Pancreas (tissue), 10 donors: ENCODE results near the gene GRPEL2. TPM values are rescaled to one million over a fixed set of nuclear protein-coding genes. Genes with fewer than 3 reads are reported as not detected.
"Not testable (repeated sequence)": the region's sequence is repeated elsewhere in the genome, so short reads cannot be mapped to it uniquely, and the experiment has no call there.

ENCODE experiments used
- ATAC-seq, 4 donors: fragments of 200-7000 bp; cut with Tn5 transposase; one replicate each; pipeline versions ENCODE4 v1.8.0 to v1.9.1; 2020; ENCODE audit warnings: mild to moderate bottlenecking in 4 of 4, moderate library complexity in 4 of 4
- DNase-seq, 6 donors: peaks; one replicate each; pipeline ENCODE4 v3.0.0-alpha.2; 2020
- FAIRE-seq: peaks from 2 replicates; lab custom pipeline; 2012; peaks lifted over from hg19 to GRCh38; lab: Jason Lieb, UNC
- H3K27ac ChIP-seq, 4 donors: fragments of 200-600 bp; sonication (generic); 1 replicate in 3 of 4; 2 replicates in 1 of 4; pipeline versions ENCODE4 v1.5.0 to v1.8.0; 2020
- H3K27me3 ChIP-seq, 4 donors: fragments of 200-600 bp; one replicate each; pipeline ENCODE4 v1.8.0; 2021
- H3K36me3 ChIP-seq, 3 donors: fragments of 200-600 bp; sonication (generic) in 1 of 3; one replicate each; pipeline versions ENCODE4 v1.5.0 to v1.8.0; 2020 to 2021
- H3K4me1 ChIP-seq, 3 donors: fragments of 200-600 bp; one replicate each; pipeline ENCODE4 v1.8.0; 2021
- H3K4me3 ChIP-seq, 4 donors: fragments of 200-600 bp; sonication (generic) in 2 of 4; one replicate each; pipeline versions ENCODE4 v1.5.0 to v1.8.0; 2020 to 2021
- H3K9me3 ChIP-seq, 4 donors: fragments of 200-600 bp; one replicate each; pipeline ENCODE4 v1.8.0; 2021
- WGBS, 2 donors: extraction: QIAGEN DNeasy Blood & Tissue Kit; methylation state at CpG; one replicate each; pipeline ENCODE4 v1.1.7; 2013; 5-methylcytosine and 5-hydroxymethylcytosine counted together
- intact Hi-C, 3 donors: fragments of 100-400 bp; cut with DNase I; formaldehyde crosslinking; loops; one replicate each; pipeline versions ENCODE4 v1.11.1 to v1.14.2; 2022
- polyA plus RNA-seq, 2 donors: library from polyadenylated mRNA; stranded (reverse); fragments of 200-250 nt; gene quantifications; one replicate each; pipeline ENCODE4 v1.2.3, GENCODE V29; 2013
- total RNA-seq, 6 donors: library from RNA; stranded (reverse); fragmentation: NEBNext Ultra II Directional in 4 of 6; extraction: Animal tissue kit (Norgen Biotek cat#: 25700) in 4 of 6; gene quantifications; one replicate each; pipeline versions ENCODE4 v1.2.1 to v1.2.4, GENCODE V29; 2021 to 2023
- TF ChIP-seq, protein P1 (sequence below), 4 donors: fragments of 200-600 bp; sonication (generic) in 3 of 4; IDR thresholded peaks; one replicate each; pipeline versions ENCODE4 v1.5.0 to v1.8.0; 2021; ENCODE audit warnings: antibody characterized with exemption in 4 of 4
- donor health status: healthy with polysubstance abuse.
- donor health status: DM: no; HTN: no; CAD: no; lungs with moderate emphysema.
- donor health status: DM: no; HTN: no; CAD: no.
- donor health status: control.
- donor health status: control.
- donor health status: Bipolar disorder and iron deficiency.
- donor health status: DM: yes; HTN: yes; CAD: no.
- donor health status: DM: no; HTN: no; CAD: no.
- donor health status: DM: no; HTN: no; CAD: no.
- donor health status: DM: yes; HTN: yes; CAD: no.

GRPEL2 gene
- total and polyA plus RNA-seq, 8 donors, result 2.1 to 9.0 (median 4.4) TPM

DNA sequence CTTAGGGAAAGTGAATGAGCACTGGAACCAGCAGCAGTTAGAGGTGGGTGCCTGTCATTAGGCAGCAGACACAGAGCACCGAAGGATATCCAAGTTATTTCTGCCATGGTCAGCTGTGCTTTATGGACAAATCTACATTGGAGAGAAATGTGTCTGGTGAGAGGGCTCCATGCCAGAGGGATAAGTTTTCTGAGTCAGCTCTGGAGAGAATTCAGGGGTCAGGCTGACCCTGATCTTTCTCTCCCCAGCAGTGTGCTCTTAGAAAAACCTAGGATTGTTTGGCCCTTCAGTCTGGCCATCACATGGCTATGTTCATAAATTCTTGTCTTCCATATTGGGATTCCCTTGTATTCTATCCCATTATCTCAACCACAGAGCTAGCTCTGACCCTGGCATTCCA lies 42.7 kb downstream of the GRPEL2 start:
- H3K4me3 ChIP-seq, result no peak overlapping the region
- ATAC-seq (peak in 1 of 4 donors; percentile 22), FAIRE-seq (no peak), DNase-seq (no peak)
- no peaks in the 10 kb centered on the region for H3K9me3 ChIP-seq
- intact Hi-C loops, result no loop called here
- H3K36me3 ChIP-seq, result no peaks in the 10 kb centered on the region
- H3K27me3 ChIP-seq, result no peaks in the 10 kb centered on the region
- no peak overlapping the region for H3K27ac ChIP-seq
- no peaks in the 10 kb centered on the region for H3K4me1 ChIP-seq
- TF ChIP-seq, protein P1, sequence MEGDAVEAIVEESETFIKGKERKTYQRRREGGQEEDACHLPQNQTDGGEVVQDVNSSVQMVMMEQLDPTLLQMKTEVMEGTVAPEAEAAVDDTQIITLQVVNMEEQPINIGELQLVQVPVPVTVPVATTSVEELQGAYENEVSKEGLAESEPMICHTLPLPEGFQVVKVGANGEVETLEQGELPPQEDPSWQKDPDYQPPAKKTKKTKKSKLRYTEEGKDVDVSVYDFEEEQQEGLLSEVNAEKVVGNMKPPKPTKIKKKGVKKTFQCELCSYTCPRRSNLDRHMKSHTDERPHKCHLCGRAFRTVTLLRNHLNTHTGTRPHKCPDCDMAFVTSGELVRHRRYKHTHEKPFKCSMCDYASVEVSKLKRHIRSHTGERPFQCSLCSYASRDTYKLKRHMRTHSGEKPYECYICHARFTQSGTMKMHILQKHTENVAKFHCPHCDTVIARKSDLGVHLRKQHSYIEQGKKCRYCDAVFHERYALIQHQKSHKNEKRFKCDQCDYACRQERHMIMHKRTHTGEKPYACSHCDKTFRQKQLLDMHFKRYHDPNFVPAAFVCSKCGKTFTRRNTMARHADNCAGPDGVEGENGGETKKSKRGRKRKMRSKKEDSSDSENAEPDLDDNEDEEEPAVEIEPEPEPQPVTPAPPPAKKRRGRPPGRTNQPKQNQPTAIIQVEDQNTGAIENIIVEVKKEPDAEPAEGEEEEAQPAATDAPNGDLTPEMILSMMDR (IDR thresholded peaks at IDR 0.05), result no peak
- 88 to 90% methylated on average over 1 of the region's 1 CpG for WGBS, 2 donors

DNA sequence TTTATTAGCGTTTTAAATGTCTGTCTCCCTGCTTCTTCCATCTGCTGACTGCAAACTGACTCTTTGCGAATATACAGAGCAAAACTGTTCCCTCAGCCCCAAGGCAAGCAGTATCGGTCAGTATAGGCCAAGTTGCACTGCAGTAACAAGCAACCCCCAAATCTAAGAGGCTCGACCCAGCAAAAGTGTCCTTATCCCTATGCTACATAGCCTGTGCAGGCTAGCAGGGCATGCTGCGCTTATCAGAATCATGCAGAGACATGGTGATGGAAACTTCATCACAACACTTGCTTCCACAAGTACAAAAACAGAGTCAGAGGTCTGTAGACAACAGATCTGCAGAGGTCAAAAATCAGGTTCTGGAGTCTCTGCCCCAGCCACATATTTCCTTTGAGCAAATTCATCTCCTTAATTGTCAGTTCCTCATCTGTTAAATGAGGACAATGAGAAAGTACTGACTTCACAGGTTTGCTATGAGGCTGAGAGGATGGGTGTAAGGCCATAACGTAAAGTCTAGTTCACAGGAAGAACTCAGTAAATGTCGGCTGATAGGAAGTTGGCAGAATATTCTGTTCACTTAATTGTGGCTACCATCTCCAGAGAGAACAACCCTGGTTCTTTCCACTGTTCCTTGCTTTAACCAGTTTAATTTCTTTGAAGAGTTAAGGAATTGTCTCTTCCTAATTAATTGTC lies 43.3 kb downstream of the GRPEL2 start:
- TF ChIP-seq, protein P1 (IDR thresholded peaks at IDR 0.05), result no peak
- intact Hi-C loops, result no loop called here
- DNase-seq, result no peak
- no peaks in the 10 kb centered on the region for H3K9me3 ChIP-seq
- no peaks in the 10 kb centered on the region for H3K27me3 ChIP-seq
- ATAC-seq, result no peak
- H3K36me3 ChIP-seq, result no peaks in the 10 kb centered on the region
- no peak overlapping the region for H3K4me3 ChIP-seq
- no peak for FAIRE-seq
- WGBS, 2 donors, result 75 to 80% methylated on average over 7 of the region's 7 CpGs
- no peaks in the 10 kb centered on the region for H3K4me1 ChIP-seq
- no peak overlapping the region for H3K27ac ChIP-seq

DNA sequence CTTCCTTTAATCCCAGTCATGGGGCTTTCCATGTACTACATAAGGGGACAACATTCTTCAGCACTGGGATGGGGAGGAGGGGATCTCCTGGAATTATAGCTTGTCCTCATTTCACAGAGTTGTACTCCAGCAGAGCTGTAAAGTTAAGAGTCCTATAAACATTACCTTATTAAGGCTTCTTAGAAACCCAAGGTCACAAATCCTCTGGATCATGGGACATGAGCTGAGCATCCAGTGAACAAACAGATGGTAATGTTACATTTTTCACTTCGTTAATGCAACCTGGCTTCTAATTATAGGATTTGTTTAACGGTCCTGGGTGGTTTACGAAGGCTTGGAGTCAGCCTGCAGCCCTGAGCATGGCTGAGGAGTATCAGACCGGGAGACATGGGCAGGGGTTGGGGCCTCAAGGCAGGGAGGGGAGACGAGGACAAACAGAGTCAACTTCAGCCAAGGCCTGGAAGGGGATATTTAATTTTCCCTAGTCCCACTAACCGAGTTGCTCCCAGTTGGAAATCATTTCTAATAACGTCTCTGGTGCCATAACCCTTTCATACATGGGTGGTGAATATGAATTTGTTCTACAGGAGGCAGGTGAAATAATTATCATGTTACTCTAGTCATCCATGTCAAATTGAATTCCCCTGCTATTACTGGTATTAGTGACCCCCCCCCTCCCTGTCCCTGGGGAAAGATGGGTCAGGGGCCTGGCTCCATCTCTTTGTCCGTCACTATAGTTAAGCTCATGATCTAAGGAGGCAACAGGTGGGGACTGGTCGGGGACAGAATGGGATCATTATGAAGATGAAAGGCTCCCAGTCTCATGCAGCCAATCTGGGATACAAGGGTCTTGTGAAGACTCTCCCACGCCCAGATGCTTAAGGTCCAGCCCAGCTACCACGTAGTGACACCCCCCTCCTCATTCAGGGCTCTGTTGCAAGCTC lies 44.5 kb downstream of the GRPEL2 start:
- intact Hi-C loops, result no loop called here
- FAIRE-seq (peak; percentile 91), DNase-seq (no peak), ATAC-seq (no peak)
- 65 to 75% methylated on average over 11 of the region's 11 CpGs for WGBS, 2 donors
- TF ChIP-seq, protein P1 (IDR thresholded peaks at IDR 0.05), result no peak
- Histone ChIP-seq H3K4me3 (no peak overlapping the region), H3K27ac (no peak overlapping the region), H3K27me3 (no peaks in the 10 kb centered on the region), H3K36me3 (no peaks in the 10 kb centered on the region), H3K4me1 (no peaks in the 10 kb centered on the region), H3K9me3 (no peaks in the 10 kb centered on the region)

DNA sequence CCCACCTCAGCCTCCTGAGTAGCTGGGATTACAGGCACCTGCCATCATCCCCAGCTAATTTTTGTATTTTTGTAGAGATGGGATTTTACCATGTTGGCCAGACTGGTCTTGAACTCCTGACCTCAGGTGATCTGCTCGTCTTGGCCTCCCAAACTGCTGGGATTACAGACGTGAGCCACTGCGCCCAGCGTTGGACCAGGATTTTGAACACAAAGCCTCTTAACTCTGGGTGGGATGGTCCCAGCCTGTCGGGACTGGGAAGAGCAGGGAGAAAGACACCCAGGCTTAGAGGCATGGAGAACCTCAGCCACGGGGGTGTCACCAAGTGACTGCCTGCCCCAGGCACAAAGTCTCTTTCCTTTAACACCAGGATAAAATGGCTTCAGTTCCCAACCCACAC lies 45.8 kb downstream of the GRPEL2 start:
- H3K9me3 ChIP-seq, H3K27me3 ChIP-seq, FAIRE-seq, H3K4me3 ChIP-seq, ATAC-seq, intact Hi-C loops, H3K36me3 ChIP-seq, H3K4me1 ChIP-seq, H3K27ac ChIP-seq, DNase-seq: not testable (repeated sequence)
- WGBS, 2 donors, result 72 to 87% methylated on average over 6 of the region's 6 CpGs

DNA sequence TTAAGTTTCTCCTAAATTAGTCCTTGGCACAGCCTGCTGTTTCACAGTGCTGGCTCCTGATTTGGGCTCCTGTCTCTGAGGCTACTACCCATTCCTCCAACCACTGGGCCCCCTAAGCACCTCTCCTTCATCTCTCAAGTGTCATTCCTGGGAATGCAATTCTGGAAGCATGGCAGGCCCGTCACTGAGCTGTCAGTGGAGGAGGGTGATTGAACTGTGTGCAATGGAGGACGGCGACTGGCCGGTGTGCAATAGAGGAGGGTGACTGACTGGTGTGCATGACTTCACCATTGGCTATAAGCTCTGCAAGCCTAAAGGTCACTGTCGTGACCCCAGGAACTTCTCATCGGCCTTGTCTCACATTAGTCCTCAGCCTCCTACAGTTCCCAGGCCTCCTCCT lies 46.2 kb downstream of the GRPEL2 start:
- no peak overlapping the region for H3K27ac ChIP-seq
- 71 to 82% methylated on average over 6 of the region's 6 CpGs for WGBS, 2 donors
- no peaks in the 10 kb centered on the region for H3K36me3 ChIP-seq
- no peak overlapping the region for H3K4me3 ChIP-seq
- TF ChIP-seq, protein P1 (IDR thresholded peaks at IDR 0.05), result no peak
- intact Hi-C loops, result no loop called here
- ATAC-seq (no peak), FAIRE-seq (no peak), DNase-seq (no peak)
- H3K9me3 ChIP-seq, result no peaks in the 10 kb centered on the region
- H3K27me3 ChIP-seq, result no peaks in the 10 kb centered on the region
- H3K4me1 ChIP-seq, result no peaks in the 10 kb centered on the region
